NCI-H82 (cell line): ENCODE measurements around the gene VEZF1.
"Not testable (repeated sequence)": the region's sequence is repeated elsewhere in the genome, so short reads cannot be mapped to it uniquely, and the experiment has no call there.

ENCODE experiments used
- DNase-seq: peaks from one replicate; lab custom pipeline; 2025; lab: John Stamatoyannopoulos, UW

The VEZF1 gene

GRCh38 chr17:57974053-57974824, 13.8 kb downstream of the VEZF1 start:
- DNase-seq, result not testable (repeated sequence)

GRCh38 chr17:57972151-57972550, 15.9 kb downstream of the VEZF1 start:
- DNase-seq, result no peak

GRCh38 chr17:57971572-57971971, 16.5 kb downstream of the VEZF1 start:
- DNase-seq, result peak; percentile 85

- DNase-seq, result no peak
Measured at GRCh38 chr17:57970710-57971109, 17.3 kb downstream of the VEZF1 start.

GRCh38 chr17:57968456-57968855, 19.6 kb downstream of the VEZF1 start:
- DNase-seq, result no peak

DNA sequence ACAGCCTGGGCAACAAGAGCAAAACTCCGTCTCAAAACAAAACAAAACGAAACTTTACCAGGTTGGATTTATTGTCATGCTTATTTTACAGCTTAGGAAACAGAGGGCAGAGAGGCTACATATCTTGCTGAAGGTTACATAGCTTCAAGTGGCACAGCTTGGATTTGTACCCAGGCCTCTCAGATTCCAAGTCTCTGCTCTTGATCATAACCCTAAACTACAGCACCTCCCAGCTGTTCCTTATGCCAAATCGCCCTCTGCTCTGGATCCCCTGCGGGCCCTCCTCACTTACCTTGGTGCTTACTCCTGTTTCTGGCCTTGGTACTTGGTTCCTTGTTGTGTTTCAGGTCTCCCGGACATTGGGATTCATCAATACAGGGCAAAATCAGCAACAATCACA, 21.2 kb downstream of the VEZF1 start:
- no peak for DNase-seq

- no peak for DNase-seq
Measured at GRCh38 chr17:57966246-57966645, 21.8 kb downstream of the VEZF1 start.

DNA sequence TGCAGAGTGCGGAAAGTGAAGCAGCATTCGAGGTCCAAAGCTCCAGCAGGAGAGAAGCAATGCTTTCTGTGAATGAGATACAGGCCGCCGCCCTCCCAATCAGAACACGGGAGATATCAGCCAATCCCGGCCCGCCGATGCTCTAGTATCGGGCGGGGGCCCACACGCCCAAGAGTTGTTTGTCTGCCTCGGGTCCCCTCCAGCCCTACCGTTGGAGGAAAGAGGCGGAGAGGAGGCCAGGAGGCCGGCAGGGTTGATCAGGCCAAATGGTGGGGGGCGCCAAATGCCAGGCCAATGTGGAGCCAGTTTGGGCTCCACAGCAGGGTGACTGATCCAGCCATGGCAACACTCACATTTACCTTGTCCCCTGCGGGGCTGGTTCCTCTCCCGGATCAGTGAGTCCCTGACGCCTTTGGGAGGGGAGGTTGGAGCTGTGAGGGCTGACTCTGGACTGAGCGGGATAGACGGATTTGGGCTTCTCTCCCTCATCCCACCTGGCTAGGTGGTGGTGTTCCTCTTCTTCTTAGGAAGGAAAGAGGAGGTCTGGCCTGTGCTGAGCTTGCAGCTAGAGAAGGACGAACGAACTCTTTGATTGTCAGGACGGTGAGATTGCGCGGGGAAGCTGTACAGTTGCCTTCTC, 22.4 kb downstream of the VEZF1 start:
- no peak for DNase-seq

DNA sequence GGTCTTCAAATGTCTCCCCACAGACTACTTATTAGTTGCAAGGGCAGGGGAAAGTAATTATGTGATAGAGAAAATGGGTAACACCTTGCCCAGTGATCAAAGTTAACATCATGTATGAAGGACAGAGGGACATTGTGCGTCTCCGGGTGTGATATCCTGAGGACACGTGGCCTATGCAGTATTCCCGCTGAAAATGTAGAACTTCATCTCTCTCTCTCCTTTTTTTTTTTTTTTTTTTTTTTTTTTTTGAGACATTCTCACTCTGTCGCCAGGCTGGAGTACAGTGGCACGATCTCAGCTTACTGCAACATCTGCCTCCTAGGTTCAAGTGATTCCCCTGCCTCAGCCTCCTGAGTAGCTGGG, 24.9 kb downstream of the VEZF1 start:
- DNase-seq, result no peak

DNA sequence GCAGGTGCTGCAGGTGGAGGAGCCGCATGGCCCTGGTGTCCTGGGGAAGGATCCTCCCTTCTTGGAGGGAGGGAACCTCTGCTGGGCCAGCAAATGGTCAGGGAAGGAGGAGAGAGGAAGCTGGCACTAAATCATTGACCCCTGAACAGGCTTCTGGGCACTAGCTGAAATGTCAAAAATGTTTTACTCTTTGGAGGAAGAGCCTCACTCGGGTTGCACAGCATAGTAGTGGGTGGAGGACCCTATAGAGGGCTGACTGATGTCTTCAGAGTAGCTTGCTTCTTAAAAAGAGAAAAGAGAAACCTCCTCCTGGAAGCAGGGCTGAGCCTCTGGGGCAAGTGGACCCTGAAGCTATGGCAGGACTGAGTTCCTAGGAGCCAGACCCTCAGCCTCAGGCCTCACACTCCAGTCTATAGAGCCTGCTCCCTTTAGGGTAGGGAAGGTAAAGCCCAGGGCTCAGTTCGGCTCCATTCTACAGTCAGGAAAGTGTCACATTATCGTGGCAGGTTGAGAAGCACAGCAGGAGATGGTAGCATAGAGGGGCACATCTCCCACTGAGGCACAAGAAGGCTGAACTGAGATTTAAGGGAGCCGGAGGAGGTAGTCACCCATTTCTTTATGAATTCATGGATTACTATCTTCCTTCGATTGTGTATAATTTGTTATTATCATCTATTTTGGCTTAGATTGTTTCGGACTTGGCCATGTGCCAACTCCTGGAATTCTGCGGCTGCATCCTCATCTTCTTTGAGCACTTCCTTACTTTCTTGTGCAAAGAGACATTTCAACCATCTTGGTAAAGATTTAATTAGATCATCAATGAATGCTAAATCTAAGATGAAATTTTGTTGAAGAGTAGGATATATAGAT, 25.5 kb downstream of the VEZF1 start:
- no peak for DNase-seq

- no peak for DNase-seq
Measured at GRCh38 chr17:57959929-57960328, 28.1 kb downstream of the VEZF1 start.

DNA sequence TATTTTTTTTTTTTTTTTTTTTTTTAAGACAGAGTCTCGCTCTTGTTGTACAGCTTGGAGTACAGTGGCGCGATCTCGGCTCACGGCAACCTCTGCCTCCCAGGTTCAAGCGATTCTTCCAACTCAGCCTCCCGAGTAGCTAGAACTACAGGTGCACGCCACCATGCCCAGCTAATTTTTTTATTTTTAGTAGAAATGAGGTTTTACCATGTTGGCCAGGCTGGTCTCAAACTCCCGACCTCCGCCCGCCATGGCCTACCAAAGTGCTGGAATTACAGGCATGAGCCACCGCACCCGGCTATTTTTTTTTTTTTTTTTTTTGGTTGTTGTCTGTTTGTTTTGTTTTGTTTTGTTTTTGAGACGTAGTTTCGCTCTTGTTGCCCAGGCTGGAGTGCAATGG, 29.7 kb downstream of the VEZF1 start:
- not testable (repeated sequence) for DNase-seq

DNA sequence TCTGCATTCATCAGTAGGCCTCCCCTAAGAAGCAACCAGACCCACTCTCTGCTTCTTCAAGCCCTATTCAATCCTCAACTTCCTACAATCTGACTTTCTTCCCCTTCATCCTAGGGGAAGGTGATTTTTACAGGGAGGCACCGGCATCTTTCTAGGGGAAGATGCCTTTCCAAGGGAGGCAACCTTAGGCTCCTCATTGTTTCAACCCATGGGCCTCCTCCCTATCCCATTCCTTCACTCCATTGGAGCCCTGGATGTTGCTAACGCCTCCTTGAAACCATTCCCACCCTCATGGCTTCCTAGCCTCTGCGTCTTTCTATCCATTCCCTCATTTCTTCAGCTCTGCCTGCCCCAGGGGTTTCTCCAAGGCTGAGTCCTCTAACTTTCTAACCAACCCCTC, 30.2 kb downstream of the VEZF1 start:
- no peak for DNase-seq

DNA sequence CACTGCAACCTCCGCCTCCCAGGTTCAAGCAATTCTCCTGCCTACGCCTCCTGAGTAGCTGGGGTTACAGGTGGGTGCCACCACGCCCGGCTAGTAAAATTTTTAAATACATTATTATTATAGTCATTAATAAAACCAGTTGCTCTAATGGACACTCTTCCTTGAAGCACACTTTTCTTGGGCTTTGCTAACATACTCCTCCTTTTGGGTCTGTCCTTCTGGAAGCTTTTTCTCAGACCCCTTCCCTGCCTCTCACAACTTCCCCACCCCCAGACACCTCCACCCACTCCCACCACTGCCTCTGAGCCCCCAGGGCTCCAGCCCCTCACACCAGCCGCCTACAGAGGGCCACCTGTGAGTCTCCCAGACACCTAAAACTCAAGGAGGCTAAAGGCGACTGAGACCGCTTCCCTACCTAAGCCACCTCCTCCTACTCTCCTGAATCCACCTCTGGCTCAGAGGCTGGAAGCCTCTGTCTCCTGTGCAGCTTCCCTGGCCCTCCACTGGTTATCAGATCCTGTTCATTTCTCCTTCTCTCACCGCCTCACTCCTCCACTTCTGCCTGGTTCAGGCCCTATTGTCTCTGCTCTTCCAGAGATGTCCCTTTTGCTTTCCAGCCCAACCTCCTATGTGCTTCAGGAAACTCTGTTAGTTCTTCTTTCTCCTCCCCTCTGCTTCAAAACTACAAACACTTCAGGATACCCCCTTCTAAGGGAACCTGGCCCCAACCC, 30.8 kb downstream of the VEZF1 start:
- no peak for DNase-seq

DNA sequence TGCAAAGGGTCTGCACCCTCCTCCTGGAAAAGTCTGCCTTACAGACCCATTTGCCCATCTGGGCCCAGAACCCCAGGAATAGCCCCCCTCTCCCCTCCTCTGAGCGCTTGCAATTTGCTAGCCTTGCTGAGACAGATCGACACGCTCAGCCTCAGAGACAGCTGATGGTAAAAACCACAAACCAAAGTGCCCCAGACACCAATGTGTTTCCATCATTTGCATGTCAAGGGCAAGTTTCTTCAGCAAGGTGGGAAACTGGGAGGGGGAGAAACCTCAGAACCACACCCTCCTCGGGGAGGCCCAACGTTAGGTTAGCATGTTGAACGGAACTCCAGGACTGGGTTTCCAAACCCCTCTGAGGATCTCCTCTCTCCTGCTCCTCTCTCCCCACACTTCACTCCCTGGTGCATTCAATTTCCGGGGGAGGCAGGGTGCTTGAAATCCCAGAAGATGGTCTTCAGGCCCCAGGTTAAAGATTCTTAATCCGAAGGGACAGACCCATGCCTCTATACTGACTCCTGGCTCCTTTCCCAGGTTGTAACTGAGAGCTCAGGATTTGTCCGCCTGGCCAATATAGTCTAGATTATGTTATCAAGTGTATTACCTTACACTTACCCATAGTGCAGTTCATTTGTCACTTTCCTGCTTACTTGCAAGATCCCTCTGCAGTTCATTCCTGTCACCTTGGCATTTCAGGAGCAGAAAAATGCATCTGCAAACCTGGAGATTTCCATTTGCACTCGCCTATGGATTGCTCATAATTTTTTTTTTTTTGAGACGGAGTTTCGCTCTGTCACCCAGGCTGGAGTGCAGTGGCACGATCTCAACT, 31.5 kb downstream of the VEZF1 start:
- peak; percentile 93 for DNase-seq

DNA sequence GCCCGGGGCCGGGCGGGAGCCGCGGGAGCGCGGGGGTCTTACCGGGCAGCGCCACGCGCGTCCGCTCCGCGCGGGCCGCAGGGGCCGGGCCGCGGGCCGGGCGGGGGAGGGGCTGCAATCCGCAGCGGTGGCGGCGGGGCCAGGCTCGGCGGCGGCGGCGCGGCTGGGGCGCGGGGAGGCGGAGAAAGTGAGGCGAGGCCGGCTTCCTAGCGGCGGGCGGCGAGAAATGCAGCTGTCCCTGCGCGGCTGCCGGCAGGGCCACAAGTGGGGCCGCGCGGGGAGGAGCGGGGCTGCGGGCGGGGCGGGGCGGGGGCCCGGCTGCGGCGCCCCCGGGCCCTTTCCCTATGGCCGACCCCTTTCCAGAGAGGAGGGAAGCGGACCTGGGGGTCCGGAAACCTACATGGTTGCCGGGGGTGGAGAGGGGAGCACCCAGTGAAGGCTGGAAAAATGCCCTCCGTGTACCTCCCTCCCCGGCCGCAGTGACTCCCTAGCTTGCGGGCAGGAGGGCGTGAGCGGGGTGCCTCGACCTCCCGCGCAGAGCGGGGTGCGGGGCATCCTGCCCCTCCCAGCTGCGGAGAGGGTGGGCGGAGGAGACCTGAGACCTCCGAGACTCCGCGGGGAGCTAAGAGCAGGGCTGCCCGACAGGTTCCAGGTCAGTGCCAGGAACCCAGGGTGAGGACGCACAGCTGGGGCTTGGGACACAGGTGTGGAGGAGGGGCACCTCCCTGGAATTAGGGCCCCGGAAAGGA, 32.7 kb downstream of the VEZF1 start, which contains the start of gene CUEDC1:
Gene CUEDC1 (minus strand): TSS at position 230 of the 749 bp plus-strand sequence. CDS start 69,848 bp downstream, outside the sequence.
- peak; percentile 81 for DNase-seq

- DNase-seq, result peak; percentile 94
Measured at GRCh38 chr17:57954397-57955182, 33.5 kb downstream of the VEZF1 start.

DNA sequence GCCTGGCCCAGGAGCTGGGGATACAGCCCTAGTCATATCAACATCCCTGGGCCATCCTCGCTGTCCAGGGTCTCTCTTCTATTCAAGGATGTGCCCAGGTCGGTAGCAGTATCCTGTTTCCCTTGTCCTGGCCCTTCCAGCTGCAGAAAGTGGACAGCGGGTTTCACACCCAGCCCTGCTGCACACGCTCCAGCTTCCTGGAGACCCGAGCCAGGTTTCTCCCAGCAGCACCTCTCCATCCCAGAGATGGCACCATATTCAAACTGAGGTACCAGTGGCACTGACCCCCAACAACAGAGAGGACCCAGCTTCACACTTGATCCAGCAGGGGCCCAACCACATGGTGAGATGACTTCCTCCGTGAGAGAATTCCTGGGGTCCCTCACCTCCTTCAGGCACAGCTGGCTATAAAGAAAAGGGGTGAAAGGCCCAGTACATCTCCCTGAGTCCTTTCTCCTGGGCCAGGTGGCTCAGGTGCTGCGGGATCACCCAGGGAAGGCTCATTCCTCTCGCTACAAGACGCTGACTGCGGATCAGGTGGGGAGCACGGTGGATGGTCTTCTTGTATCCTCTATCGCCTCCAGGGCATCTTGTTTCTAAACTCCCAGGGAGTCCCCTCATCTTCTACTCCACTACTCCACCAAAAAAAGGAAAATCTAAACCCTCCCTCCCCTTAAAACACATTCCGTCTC, 34.2 kb downstream of the VEZF1 start:
- DNase-seq, result no peak

DNA sequence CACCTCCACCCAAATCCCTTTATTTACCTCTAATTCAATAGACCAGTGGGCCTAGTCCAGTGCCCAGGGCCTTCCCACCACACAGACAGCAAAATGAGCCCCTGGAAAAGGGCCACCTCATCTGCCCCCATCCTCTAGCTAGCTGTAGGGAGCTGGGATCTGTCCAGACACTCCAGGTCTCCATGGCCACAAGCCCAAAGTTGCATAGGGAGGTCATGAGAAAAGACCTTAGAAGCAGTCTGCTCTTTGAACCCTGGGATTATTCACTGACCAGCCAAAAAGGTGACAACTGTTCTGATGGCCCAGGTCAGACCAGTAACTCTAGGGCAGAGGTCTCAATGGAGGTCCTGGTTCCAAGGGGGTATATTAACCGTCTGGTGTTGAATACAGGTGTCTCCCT, 34.8 kb downstream of the VEZF1 start:
- no peak for DNase-seq
